ENCODE results near the gene CNOT4.
A peak's percentile ranks its signal among the peaks of the same experiment; 100 is the strongest.

The CNOT4 gene

DNA sequence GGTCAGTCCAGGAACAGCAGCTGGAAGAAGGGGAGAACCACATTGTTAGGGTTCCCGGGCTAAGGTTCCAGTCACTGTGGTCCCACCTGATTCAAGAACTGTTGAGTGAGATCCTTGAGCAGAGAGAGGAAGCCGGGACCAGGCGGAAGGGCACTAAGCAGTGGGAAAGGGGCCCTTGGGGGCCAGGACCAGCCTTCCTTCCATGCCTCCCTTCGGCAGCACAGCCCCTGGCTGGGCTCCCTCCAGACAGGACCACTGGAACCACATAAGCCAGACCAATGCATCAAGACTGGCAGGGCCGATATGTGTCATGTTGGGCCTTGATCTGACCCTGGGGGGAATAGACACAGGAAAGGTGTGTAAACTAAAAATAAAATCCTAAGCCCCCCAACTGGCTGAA, 172.4 kb downstream of the CNOT4 start (continued):
- TF ChIP-seq, protein P1, sequence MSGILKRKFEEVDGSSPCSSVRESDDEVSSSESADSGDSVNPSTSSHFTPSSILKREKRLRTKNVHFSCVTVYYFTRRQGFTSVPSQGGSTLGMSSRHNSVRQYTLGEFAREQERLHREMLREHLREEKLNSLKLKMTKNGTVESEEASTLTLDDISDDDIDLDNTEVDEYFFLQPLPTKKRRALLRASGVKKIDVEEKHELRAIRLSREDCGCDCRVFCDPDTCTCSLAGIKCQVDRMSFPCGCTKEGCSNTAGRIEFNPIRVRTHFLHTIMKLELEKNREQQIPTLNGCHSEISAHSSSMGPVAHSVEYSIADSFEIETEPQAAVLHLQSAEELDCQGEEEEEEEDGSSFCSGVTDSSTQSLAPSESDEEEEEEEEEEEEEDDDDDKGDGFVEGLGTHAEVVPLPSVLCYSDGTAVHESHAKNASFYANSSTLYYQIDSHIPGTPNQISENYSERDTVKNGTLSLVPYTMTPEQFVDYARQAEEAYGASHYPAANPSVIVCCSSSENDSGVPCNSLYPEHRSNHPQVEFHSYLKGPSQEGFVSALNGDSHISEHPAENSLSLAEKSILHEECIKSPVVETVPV (CRISPR knock-in tag; IDR thresholded peaks at IDR 0.05), result no peak
- TF ChIP-seq ARNTL (CRISPR knock-in tag; IDR thresholded peaks at IDR 0.05; ENCODE audit: borderline replicate concordance, low read depth), result no peak
- no peak for TF ChIP-seq ZNF70 (CRISPR knock-in tag; IDR thresholded peaks at IDR 0.05)
- TF ChIP-seq ZNF8 (CRISPR knock-in tag; IDR thresholded peaks at IDR 0.05), result no peak
- TF ChIP-seq OSR1 (CRISPR knock-in tag; IDR thresholded peaks at IDR 0.05), result no peak
- no peak for TF ChIP-seq PPARA (CRISPR knock-in tag; IDR thresholded peaks at IDR 0.05; ENCODE audit: borderline replicate concordance)
- no peak for TF ChIP-seq ZFP30 (CRISPR knock-in tag; IDR thresholded peaks at IDR 0.05)
- no peak for TF ChIP-seq CSDC2 (CRISPR knock-in tag; IDR thresholded peaks at IDR 0.05)
- TF ChIP-seq, protein P2, sequence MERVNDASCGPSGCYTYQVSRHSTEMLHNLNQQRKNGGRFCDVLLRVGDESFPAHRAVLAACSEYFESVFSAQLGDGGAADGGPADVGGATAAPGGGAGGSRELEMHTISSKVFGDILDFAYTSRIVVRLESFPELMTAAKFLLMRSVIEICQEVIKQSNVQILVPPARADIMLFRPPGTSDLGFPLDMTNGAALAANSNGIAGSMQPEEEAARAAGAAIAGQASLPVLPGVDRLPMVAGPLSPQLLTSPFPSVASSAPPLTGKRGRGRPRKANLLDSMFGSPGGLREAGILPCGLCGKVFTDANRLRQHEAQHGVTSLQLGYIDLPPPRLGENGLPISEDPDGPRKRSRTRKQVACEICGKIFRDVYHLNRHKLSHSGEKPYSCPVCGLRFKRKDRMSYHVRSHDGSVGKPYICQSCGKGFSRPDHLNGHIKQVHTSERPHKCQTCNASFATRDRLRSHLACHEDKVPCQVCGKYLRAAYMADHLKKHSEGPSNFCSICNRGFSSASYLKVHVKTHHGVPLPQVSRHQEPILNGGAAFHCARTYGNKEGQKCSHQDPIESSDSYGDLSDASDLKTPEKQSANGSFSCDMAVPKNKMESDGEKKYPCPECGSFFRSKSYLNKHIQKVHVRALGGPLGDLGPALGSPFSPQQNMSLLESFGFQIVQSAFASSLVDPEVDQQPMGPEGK (CRISPR knock-in tag; IDR thresholded peaks at IDR 0.05; ENCODE audit: borderline replicate concordance), result no peak

DNA sequence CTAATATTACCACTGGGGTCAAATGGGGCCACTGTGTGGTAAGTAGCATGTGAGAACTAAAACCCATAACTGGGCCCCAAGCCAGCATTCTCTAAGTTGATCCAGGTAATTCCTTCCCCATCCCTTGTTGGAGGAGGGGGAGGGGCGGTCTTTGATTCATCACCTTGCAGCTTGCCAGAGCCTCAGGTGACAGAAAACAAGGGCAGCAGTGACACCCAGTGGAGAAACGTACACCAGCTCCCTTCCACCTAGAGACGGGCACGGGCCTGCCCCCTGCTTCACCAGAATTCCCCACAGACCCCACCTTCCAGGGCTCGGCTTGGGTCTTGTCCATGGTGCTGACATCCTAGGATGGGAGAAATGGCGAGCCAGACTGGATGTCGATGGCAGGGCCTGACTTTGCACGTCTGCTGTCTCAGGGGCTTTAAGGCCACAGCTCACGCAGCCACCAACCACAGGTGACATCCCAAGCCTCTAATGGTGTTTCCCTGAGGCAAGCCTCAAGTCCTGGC, 174.2 kb downstream of the CNOT4 start:
- TF ChIP-seq RARB (CRISPR knock-in tag; IDR thresholded peaks at IDR 0.05), result no peak
- no peak for TF ChIP-seq BACH2 (CRISPR knock-in tag; IDR thresholded peaks at IDR 0.05; ENCODE audit: borderline replicate concordance)
- no peak for TF ChIP-seq ZFP30 (CRISPR knock-in tag; IDR thresholded peaks at IDR 0.05)
- TF ChIP-seq, protein P3, sequence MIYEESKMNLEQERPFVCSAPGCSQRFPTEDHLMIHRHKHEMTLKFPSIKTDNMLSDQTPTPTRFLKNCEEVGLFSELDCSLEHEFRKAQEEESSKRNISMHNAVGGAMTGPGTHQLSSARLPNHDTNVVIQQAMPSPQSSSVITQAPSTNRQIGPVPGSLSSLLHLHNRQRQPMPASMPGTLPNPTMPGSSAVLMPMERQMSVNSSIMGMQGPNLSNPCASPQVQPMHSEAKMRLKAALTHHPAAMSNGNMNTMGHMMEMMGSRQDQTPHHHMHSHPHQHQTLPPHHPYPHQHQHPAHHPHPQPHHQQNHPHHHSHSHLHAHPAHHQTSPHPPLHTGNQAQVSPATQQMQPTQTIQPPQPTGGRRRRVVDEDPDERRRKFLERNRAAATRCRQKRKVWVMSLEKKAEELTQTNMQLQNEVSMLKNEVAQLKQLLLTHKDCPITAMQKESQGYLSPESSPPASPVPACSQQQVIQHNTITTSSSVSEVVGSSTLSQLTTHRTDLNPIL (CRISPR knock-in tag; IDR thresholded peaks at IDR 0.05; ENCODE audit: low read depth), result no peak
- no peak for TF ChIP-seq TOX (CRISPR knock-in tag; IDR thresholded peaks at IDR 0.05; ENCODE audit: borderline replicate concordance)
- TF ChIP-seq ZFP3 (CRISPR knock-in tag; IDR thresholded peaks at IDR 0.05), result peak; percentile 74
- no peak for TF ChIP-seq ZC3H10 (CRISPR knock-in tag; IDR thresholded peaks at IDR 0.05)
- TF ChIP-seq SNAI2 (CRISPR knock-in tag; IDR thresholded peaks at IDR 0.05), result peak; percentile 90; the same call in 1 of the 2 replicates
- no peak for TF ChIP-seq PPARA (CRISPR knock-in tag; IDR thresholded peaks at IDR 0.05; ENCODE audit: borderline replicate concordance)
- TF ChIP-seq, protein P4, sequence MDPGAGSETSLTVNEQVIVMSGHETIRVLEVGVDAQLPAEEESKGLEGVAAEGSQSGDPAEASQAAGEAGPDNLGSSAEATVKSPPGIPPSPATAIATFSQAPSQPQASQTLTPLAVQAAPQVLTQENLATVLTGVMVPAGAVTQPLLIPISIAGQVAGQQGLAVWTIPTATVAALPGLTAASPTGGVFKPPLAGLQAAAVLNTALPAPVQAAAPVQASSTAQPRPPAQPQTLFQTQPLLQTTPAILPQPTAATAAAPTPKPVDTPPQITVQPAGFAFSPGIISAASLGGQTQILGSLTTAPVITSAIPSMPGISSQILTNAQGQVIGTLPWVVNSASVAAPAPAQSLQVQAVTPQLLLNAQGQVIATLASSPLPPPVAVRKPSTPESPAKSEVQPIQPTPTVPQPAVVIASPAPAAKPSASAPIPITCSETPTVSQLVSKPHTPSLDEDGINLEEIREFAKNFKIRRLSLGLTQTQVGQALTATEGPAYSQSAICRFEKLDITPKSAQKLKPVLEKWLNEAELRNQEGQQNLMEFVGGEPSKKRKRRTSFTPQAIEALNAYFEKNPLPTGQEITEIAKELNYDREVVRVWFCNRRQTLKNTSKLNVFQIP (CRISPR knock-in tag; IDR thresholded peaks at IDR 0.05; ENCODE audit: borderline replicate concordance, low read depth), result no peak
- no peak for TF ChIP-seq OSR1 (CRISPR knock-in tag; IDR thresholded peaks at IDR 0.05)
- TF ChIP-seq ZNF8 (CRISPR knock-in tag; IDR thresholded peaks at IDR 0.05), result 0 out of 2 replicates have a peak, but pooled peaks have one; percentile 14
- no peak for TF ChIP-seq ZNF70 (CRISPR knock-in tag; IDR thresholded peaks at IDR 0.05)
- no peak for TF ChIP-seq ZNF565 (CRISPR knock-in tag; conservative IDR thresholded peaks at IDR 0.05; ENCODE audit: low read depth)
- TF ChIP-seq ISL1 (CRISPR knock-in tag; IDR thresholded peaks at IDR 0.05), result no peak
- TF ChIP-seq, protein P1 (CRISPR knock-in tag; IDR thresholded peaks at IDR 0.05), result no peak
- TF ChIP-seq GLIS3 (CRISPR knock-in tag; IDR thresholded peaks at IDR 0.05), result no peak
- TF ChIP-seq ESRRG (CRISPR knock-in tag; IDR thresholded peaks at IDR 0.05), result no peak
- TF ChIP-seq, protein P5, sequence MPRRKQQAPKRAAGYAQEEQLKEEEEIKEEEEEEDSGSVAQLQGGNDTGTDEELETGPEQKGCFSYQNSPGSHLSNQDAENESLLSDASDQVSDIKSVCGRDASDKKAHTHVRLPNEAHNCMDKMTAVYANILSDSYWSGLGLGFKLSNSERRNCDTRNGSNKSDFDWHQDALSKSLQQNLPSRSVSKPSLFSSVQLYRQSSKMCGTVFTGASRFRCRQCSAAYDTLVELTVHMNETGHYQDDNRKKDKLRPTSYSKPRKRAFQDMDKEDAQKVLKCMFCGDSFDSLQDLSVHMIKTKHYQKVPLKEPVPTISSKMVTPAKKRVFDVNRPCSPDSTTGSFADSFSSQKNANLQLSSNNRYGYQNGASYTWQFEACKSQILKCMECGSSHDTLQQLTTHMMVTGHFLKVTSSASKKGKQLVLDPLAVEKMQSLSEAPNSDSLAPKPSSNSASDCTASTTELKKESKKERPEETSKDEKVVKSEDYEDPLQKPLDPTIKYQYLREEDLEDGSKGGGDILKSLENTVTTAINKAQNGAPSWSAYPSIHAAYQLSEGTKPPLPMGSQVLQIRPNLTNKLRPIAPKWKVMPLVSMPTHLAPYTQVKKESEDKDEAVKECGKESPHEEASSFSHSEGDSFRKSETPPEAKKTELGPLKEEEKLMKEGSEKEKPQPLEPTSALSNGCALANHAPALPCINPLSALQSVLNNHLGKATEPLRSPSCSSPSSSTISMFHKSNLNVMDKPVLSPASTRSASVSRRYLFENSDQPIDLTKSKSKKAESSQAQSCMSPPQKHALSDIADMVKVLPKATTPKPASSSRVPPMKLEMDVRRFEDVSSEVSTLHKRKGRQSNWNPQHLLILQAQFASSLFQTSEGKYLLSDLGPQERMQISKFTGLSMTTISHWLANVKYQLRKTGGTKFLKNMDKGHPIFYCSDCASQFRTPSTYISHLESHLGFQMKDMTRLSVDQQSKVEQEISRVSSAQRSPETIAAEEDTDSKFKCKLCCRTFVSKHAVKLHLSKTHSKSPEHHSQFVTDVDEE (CRISPR knock-in tag; IDR thresholded peaks at IDR 0.05), result peak; percentile 69; the same call in 1 of the 2 replicates
- TF ChIP-seq, protein P2 (CRISPR knock-in tag; IDR thresholded peaks at IDR 0.05; ENCODE audit: borderline replicate concordance), result 0 out of 2 replicates have a peak, but pooled peaks have one; percentile 21
- no peak for TF ChIP-seq TCF4 (CRISPR knock-in tag; IDR thresholded peaks at IDR 0.05; ENCODE audit: borderline replicate concordance)
- TF ChIP-seq ARNTL (CRISPR knock-in tag; IDR thresholded peaks at IDR 0.05; ENCODE audit: borderline replicate concordance, low read depth), result no peak
- peak; percentile 94 for TF ChIP-seq CSDC2 (CRISPR knock-in tag; IDR thresholded peaks at IDR 0.05)
- peak; percentile 95 for ATAC-seq
